ENCODE data around the gene SLC44A5.

- TF ChIP-seq CTCF (IDR thresholded peaks at IDR 0.05) (no peak), POLR2AphosphoS5 (IDR thresholded peaks at IDR 0.05) (no peak)
Observed at GRCh38 chr1:75208862-75209261, 402.1 kb downstream of the SLC44A5 start.

Data from stomach (tissue), 4 donors.